ENCODE results near the gene CBX8. TPM values are rescaled to one million over a fixed set of nuclear protein-coding genes. Genes with fewer than 3 reads are reported as not detected.
A peak's percentile ranks its signal among the peaks of the same experiment; 100 is the strongest.

CBX8 gene
- total and polyA plus RNA-seq, 2 of the 13 experiments (the other 11 are each of a cell fraction or from before 2014, with no cell fraction given) = 0.34 to 12.6 TPM

DNA sequence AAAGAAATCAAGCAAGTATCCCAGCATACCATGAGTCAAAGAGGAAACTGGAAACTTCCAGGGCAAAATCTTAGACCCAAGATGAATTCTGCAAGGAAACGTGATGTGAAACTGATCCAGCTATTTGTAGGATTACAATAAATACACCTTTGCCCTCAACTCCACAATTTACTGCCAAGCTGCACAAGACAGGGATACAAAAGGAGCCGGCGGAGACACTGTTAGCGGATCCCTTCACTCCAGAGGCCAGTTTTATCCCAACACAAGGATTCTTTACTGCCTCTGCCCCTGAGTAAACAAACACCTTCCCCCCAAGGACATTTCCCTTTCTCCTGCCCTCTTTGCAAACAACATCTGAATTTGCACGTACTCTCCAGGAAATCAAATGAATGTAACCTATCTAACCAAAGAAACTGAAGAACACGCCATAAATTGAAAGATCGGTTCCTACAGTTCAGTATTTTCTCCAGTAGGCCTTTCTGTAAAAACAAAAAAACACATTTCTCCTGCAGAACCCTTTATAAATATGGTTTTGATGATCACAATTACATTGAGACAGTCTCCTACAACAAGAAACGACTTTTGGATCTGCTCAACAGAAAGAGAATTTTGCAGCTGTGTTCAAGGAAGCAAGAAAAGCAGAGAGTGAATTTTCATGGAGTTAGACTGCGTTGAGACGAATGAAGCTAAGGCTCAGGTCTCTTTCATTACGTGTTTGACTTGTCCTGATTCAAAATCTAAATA, 20.3 kb downstream of the CBX8 start (continued):
- TF ChIP-seq WIZ (CRISPR knock-in tag; IDR thresholded peaks at IDR 0.05) (no peak), ZNF746 (CRISPR knock-in tag; IDR thresholded peaks at IDR 0.05) (no peak; the same call in 1 of the 2 replicates), ZNF605 (CRISPR knock-in tag; IDR thresholded peaks at IDR 0.05) (no peak), PHF5A (CRISPR knock-in tag; IDR thresholded peaks at IDR 0.05; ENCODE audit: low read depth, unreplicated experiment) (peak; percentile 26), REPIN1 (CRISPR knock-in tag; IDR thresholded peaks at IDR 0.05; ENCODE audit: borderline replicate concordance, low read depth) (no peak), SIN3A (IDR thresholded peaks at IDR 0.05; ENCODE audit: borderline replicate concordance, low read depth, low read length) (no peak), AGO2 (optimal IDR thresholded peaks at IDR 0.05; ENCODE audit: low read depth, low read length) (no peak), ZNF460 (CRISPR knock-in tag; IDR thresholded peaks at IDR 0.05; ENCODE audit: borderline replicate concordance) (no peak), PITX1 (CRISPR knock-in tag; IDR thresholded peaks at IDR 0.05) (peak; percentile 67), ZNF747 (CRISPR knock-in tag; IDR thresholded peaks at IDR 0.05; ENCODE audit: borderline replicate concordance) (no peak), SNRNP70 (IDR thresholded peaks at IDR 0.05; ENCODE audit: low read depth, low read length) (no peak), GTF3A (CRISPR knock-in tag; conservative IDR thresholded peaks at IDR 0.05) (no peak), ZBTB42 (CRISPR knock-in tag; IDR thresholded peaks at IDR 0.05) (no peak), GABPA (IDR thresholded peaks at IDR 0.05; ENCODE audit: low read depth, low read length) (no peak), GABPA (CRISPR knock-in tag; IDR thresholded peaks at IDR 0.05; ENCODE audit: low read depth) (peak; percentile 47; the same call in 1 of the 2 replicates), ZNF557 (CRISPR knock-in tag; IDR thresholded peaks at IDR 0.05) (no peak), ZNF652 (CRISPR knock-in tag; IDR thresholded peaks at IDR 0.05; ENCODE audit: borderline replicate concordance, low read depth) (peak; percentile 13; the same call in 1 of the 2 replicates), FOXK2 (IDR thresholded peaks at IDR 0.05) (no peak), CREB1 (IDR thresholded peaks at IDR 0.05) (no peak), CREB1 (CRISPR knock-in tag; IDR thresholded peaks at IDR 0.05) (no peak), ZNF451 (CRISPR knock-in tag; IDR thresholded peaks at IDR 0.05) (no peak), RXRB (CRISPR knock-in tag; IDR thresholded peaks at IDR 0.05; ENCODE audit: borderline replicate concordance) (peak; percentile 82), HNRNPL (IDR thresholded peaks at IDR 0.05; ENCODE audit: low read depth, low read length) (no peak), AHDC1 (CRISPR knock-in tag; IDR thresholded peaks at IDR 0.05; ENCODE audit: borderline replicate concordance) (peak; percentile 73; the same call in 1 of the 2 replicates), HDAC1 (CRISPR knock-in tag; IDR thresholded peaks at IDR 0.05) (no peak; the same call in none of the 2 replicates), ZSCAN31 (CRISPR knock-in tag; IDR thresholded peaks at IDR 0.05; ENCODE audit: low read depth) (peak; percentile 27; the same call in 1 of the 2 replicates), POLR2AphosphoS2 (IDR thresholded peaks at IDR 0.05; ENCODE audit: low read depth, low read length) (no peak), DMAP1 (CRISPR knock-in tag; IDR thresholded peaks at IDR 0.05) (peak; percentile 37), ATF7-NPFF (CRISPR knock-in tag; IDR thresholded peaks at IDR 0.05; ENCODE audit: low read depth) (no peak)

Data from HepG2 (cell line).